Islet of Langerhans (tissue), 1 donor: ENCODE data around the gene GPR32.
"Not testable (repeated sequence)": the region's sequence is repeated elsewhere in the genome, so short reads cannot be mapped to it uniquely, and the experiment has no call there.

Source experiments
- FAIRE-seq: peaks from one replicate; lab custom pipeline; 2011; peaks lifted over from hg19 to GRCh38; lab: Jason Lieb, UNC

GPR32 gene

GRCh38 chr19:50770164-50770563 is at the start of gene GPR32:
GPR32 (plus strand) TSS chr19:50770464; CDS start chr19:50770601, 137 bp downstream.
- not testable (repeated sequence) for FAIRE-seq

- no peak for FAIRE-seq
Observed at GRCh38 chr19:50720921-50721381, 49.3 kb upstream of the GPR32 start.

- no peak for FAIRE-seq
Observed at GRCh38 chr19:50721441-50722137, 48.7 kb upstream of the GPR32 start.

GRCh38 chr19:50722201-50723013 is 47.9 kb upstream of the GPR32 start:
- FAIRE-seq: no peak

GRCh38 chr19:50723069-50723468 is 47.2 kb upstream of the GPR32 start, which contains the start of gene CLEC11A:
CLEC11A (plus strand) TSS chr19:50723364; CDS start chr19:50723526, 162 bp downstream.
- no peak for FAIRE-seq

- FAIRE-seq: no peak
Observed at GRCh38 chr19:50723735-50724521, 46.3 kb upstream of the GPR32 start.

- no peak for FAIRE-seq
Observed at GRCh38 chr19:50724522-50725217, 45.6 kb upstream of the GPR32 start.

- FAIRE-seq: no peak
Observed at GRCh38 chr19:50725218-50725910, 44.9 kb upstream of the GPR32 start.

GRCh38 chr19:50725911-50726230 is 44.4 kb upstream of the GPR32 start:
- no peak for FAIRE-seq

- no peak for FAIRE-seq
Observed at GRCh38 chr19:50728084-50728737, 42.1 kb upstream of the GPR32 start.

GRCh38 chr19:50729894-50730293 is 40.4 kb upstream of the GPR32 start:
- FAIRE-seq: no peak

GRCh38 chr19:50735869-50736268 is 34.4 kb upstream of the GPR32 start:
- FAIRE-seq: no peak

- no peak for FAIRE-seq
Observed at GRCh38 chr19:50736338-50736737, 33.9 kb upstream of the GPR32 start.

- no peak for FAIRE-seq
Observed at GRCh38 chr19:50739132-50739913, 30.9 kb upstream of the GPR32 start.

GRCh38 chr19:50739914-50740426 is 30.3 kb upstream of the GPR32 start:
- no peak for FAIRE-seq

GRCh38 chr19:50741179-50741933 is 28.9 kb upstream of the GPR32 start:
- no peak for FAIRE-seq

GRCh38 chr19:50743537-50743936 is 26.7 kb upstream of the GPR32 start:
- FAIRE-seq: no peak

GRCh38 chr19:50745221-50745620 is 25.0 kb upstream of the GPR32 start:
- FAIRE-seq: no peak

- not testable (repeated sequence) for FAIRE-seq
Observed at GRCh38 chr19:50747141-50747540, 23.1 kb upstream of the GPR32 start.
